Mesenchymal stem cell (in vitro differentiated cells and primary cell): ENCODE data around the gene NEXN.

ENCODE experiments used
- DNase-seq: peaks from one replicate; pipeline ENCODE4 v3.0.0-alpha.2; 2013
- H2AFZ ChIP-seq: one replicate; pipeline ENCODE4 v1.6.1; 2013; ENCODE audit warnings: low read depth, mild to moderate bottlenecking, control low read depth, inconsistent platforms, low read length, moderate library complexity
- H2AK5ac ChIP-seq: 2 replicates; pipeline ENCODE4 v1.6.1; 2013; ENCODE audit warnings: low read length, moderate library complexity, mild to moderate bottlenecking, inconsistent platforms; ENCODE audit not compliant: severe bottlenecking
- H2BK120ac ChIP-seq: one replicate; pipeline ENCODE4 v1.6.1; 2013; ENCODE audit warnings: low read depth, mild to moderate bottlenecking, inconsistent platforms, low read length, moderate library complexity
- H2BK12ac ChIP-seq, 2 experiments: one replicate each; pipeline ENCODE4 v1.6.1; 2013; ENCODE audit warnings: inconsistent platforms in 2 of 2, low read length in 2 of 2, mild to moderate bottlenecking in 2 of 2, moderate library complexity in 2 of 2, control low read depth in 1 of 2
- H2BK15ac ChIP-seq: one replicate; pipeline ENCODE4 v1.6.1; 2013; ENCODE audit warnings: mild to moderate bottlenecking, low read depth, inconsistent platforms; ENCODE audit not compliant: poor library complexity, severe bottlenecking
- H2BK5ac ChIP-seq: 2 replicates; pipeline ENCODE4 v1.6.1; 2013; ENCODE audit warnings: low read depth, mild to moderate bottlenecking, low read length, control low read depth, inconsistent platforms; ENCODE audit not compliant: poor library complexity, severe bottlenecking
- H3K14ac ChIP-seq, 2 experiments: one replicate each; pipeline ENCODE4 v1.6.1; 2013; ENCODE audit warnings: inconsistent platforms in 2 of 2, low read length in 2 of 2, control low read depth in 1 of 2, mild to moderate bottlenecking in 1 of 2, moderate library complexity in 1 of 2
- H3K18ac ChIP-seq, 2 experiments: one replicate each; pipeline ENCODE4 v1.6.1; 2013; ENCODE audit warnings: inconsistent platforms in 2 of 2, low read length in 2 of 2, control low read depth in 1 of 2, low read depth in 1 of 2, mild to moderate bottlenecking in 1 of 2
- H3K23ac ChIP-seq, 2 experiments: one replicate each; pipeline ENCODE4 v1.6.1; 2013; ENCODE audit warnings: inconsistent platforms in 2 of 2, low read length in 2 of 2, mild to moderate bottlenecking in 2 of 2, moderate library complexity in 2 of 2, control low read depth in 1 of 2
- H3K27ac ChIP-seq: 2 replicates; pipeline ENCODE4 v1.5.1; 2013; ENCODE audit warnings: mild to moderate bottlenecking, moderate library complexity, low read length, control low read depth, inconsistent platforms; ENCODE audit not compliant: poor library complexity, severe bottlenecking
- H3K27me3 ChIP-seq, 2 experiments: 2 replicates each; pipeline versions ENCODE4 v1.6.1 to v1.7.0; 2013; ENCODE audit warnings: low read length in 2 of 2, mild to moderate bottlenecking in 2 of 2, moderate library complexity in 2 of 2, control low read depth in 1 of 2, inconsistent platforms in 1 of 2; ENCODE audit not compliant: control insufficient read depth in 1 of 2, insufficient read depth in 1 of 2
- H3K36me3 ChIP-seq, 2 experiments: 2 replicates each; pipeline versions ENCODE4 v1.6.1 to v1.7.0; 2013; ENCODE audit warnings: low read length in 2 of 2, control low read depth in 1 of 2, inconsistent platforms in 1 of 2, low read depth in 1 of 2, mild to moderate bottlenecking in 1 of 2; ENCODE audit not compliant: insufficient read depth in 2 of 2, control insufficient read depth in 1 of 2
- H3K4ac ChIP-seq, 2 experiments: one replicate each; pipeline ENCODE4 v1.6.1; 2013; ENCODE audit warnings: inconsistent platforms in 2 of 2, low read length in 2 of 2, mild to moderate bottlenecking in 2 of 2, moderate library complexity in 2 of 2, control low read depth in 1 of 2, low read depth in 1 of 2
- H3K4me1 ChIP-seq: 2 replicates; pipeline ENCODE4 v1.6.1; 2013; ENCODE audit warnings: low read depth, low read length, control low read depth; ENCODE audit not compliant: control insufficient read depth, insufficient read depth
- H3K4me2 ChIP-seq: 2 replicates; pipeline ENCODE4 v1.6.1; 2013; ENCODE audit warnings: low read length, mild to moderate bottlenecking, inconsistent platforms; ENCODE audit not compliant: poor library complexity, severe bottlenecking
- H3K4me3 ChIP-seq, 2 experiments: 2 replicates each; pipeline versions ENCODE4 v1.5.1 to v1.7.0; 2013; ENCODE audit warnings: low read length in 2 of 2, mild to moderate bottlenecking in 2 of 2, control low read depth in 1 of 2, low read depth in 1 of 2; ENCODE audit not compliant: insufficient read depth in 1 of 2
- H3K79me1 ChIP-seq: replicated peaks from 2 replicates; pipeline ENCODE4 v1.6.1; 2013; ENCODE audit warnings: mild to moderate bottlenecking, control low read depth, low read length, inconsistent platforms; ENCODE audit not compliant: poor library complexity, severe bottlenecking
- H3K9ac ChIP-seq: 2 replicates; pipeline ENCODE4 v1.7.0; 2013; ENCODE audit warnings: mild to moderate bottlenecking, low read length, moderate library complexity
- H3K9me3 ChIP-seq: 2 replicates; pipeline ENCODE4 v1.7.0; 2013; ENCODE audit warnings: mild to moderate bottlenecking, low read length; ENCODE audit not compliant: control insufficient read depth
- H4K8ac ChIP-seq: one replicate; pipeline ENCODE4 v1.6.1; 2013; ENCODE audit warnings: inconsistent platforms, mild to moderate bottlenecking, low read length, moderate library complexity
- H4K91ac ChIP-seq: one replicate; pipeline ENCODE4 v1.6.1; 2013; ENCODE audit warnings: mild to moderate bottlenecking, low read length, inconsistent platforms
- WGBS: methylation state at CpG from one replicate; pipeline ENCODE4 v1.1.7; 2013; ENCODE audit warnings: mixed read lengths; 5-methylcytosine and 5-hydroxymethylcytosine counted together

The NEXN gene

GRCh38 chr1:77950873-77951272 is 62.4 kb downstream of the NEXN start:
- Histone ChIP-seq H3K4ac (no peak overlapping the region), H3K36me3 (peaks cover 17 to 99% of the 10 kb centered on the region in 2 experiments)
- no peak for DNase-seq

GRCh38 chr1:77951328-77951727 is 62.9 kb downstream of the NEXN start:
- Histone ChIP-seq H4K91ac (no peak overlapping the region), H3K4me1 (peaks cover 4% of the 10 kb centered on the region), H4K8ac (no peak overlapping the region), H3K4ac (no peak overlapping the region), H3K23ac (no peak overlapping the region), H3K14ac (no peak overlapping the region), H2AFZ (no peak overlapping the region), H3K4me3 (no peak overlapping the region), H3K27ac (no peak overlapping the region), H2BK12ac (no peak overlapping the region), H3K27me3 (no peaks in the 10 kb centered on the region), H2BK120ac (no peak overlapping the region), H3K18ac (no peak overlapping the region), H3K79me1 (peaks cover 1% of the 10 kb centered on the region), H3K4me2 (no peak overlapping the region), H2AK5ac (no peak overlapping the region), H2BK15ac (no peak overlapping the region), H2BK5ac (no peak overlapping the region), H3K36me3 (peaks cover 17 to 99% of the 10 kb centered on the region in 2 experiments), H3K9ac (no peak overlapping the region), H3K9me3 (no peaks in the 10 kb centered on the region)
- WGBS = 100% methylated on average over 1 of the region's 1 CpG
- DNase-seq = no peak

More at GRCh38 chr1:77950873-77951272, 62.4 kb downstream of the NEXN start:
- no peak overlapping the region for H3K18ac ChIP-seq
- H3K4me2 ChIP-seq = no peak overlapping the region
- H2BK12ac ChIP-seq = no peak overlapping the region
- no peak overlapping the region for H3K23ac ChIP-seq
- H3K9ac ChIP-seq = no peak overlapping the region
- H4K8ac ChIP-seq = no peak overlapping the region
- no peak overlapping the region for H2AK5ac ChIP-seq
- H3K4me1 ChIP-seq = peaks cover 4% of the 10 kb centered on the region
- no peak overlapping the region for H2AFZ ChIP-seq
- H3K9me3 ChIP-seq = no peaks in the 10 kb centered on the region
- no peak overlapping the region for H3K4me3 ChIP-seq
- H3K79me1 ChIP-seq = peaks cover 1% of the 10 kb centered on the region
- H3K27ac ChIP-seq = no peak overlapping the region
- H2BK120ac ChIP-seq = no peak overlapping the region
- H2BK15ac ChIP-seq = no peak overlapping the region
- no peak overlapping the region for H2BK5ac ChIP-seq
- no peak overlapping the region for H4K91ac ChIP-seq
- no peaks in the 10 kb centered on the region for H3K27me3 ChIP-seq
- no peak overlapping the region for H3K14ac ChIP-seq

- Histone ChIP-seq H2BK5ac (no peak overlapping the region), H4K8ac (no peak overlapping the region), H3K23ac (no peak overlapping the region), H3K27me3 (no peaks in the 10 kb centered on the region), H3K4me1 (peaks cover 4% of the 10 kb centered on the region), H3K36me3 (peaks cover 20 to 99% of the 10 kb centered on the region in 2 experiments), H2AFZ (no peak overlapping the region), H2BK15ac (no peak overlapping the region), H3K18ac (no peak overlapping the region), H3K79me1 (peaks cover 5% of the 10 kb centered on the region), H2BK120ac (no peak overlapping the region), H3K4ac (no peak overlapping the region), H3K4me3 (no peak overlapping the region), H3K9me3 (no peaks in the 10 kb centered on the region), H3K9ac (no peak overlapping the region), H2BK12ac (no peak overlapping the region), H3K27ac (no peak overlapping the region), H4K91ac (no peak overlapping the region), H2AK5ac (no peak overlapping the region), H3K14ac (no peak overlapping the region), H3K4me2 (no peak overlapping the region)
- DNase-seq = no peak
- 100% methylated on average over 1 of the region's 3 CpGs for WGBS
Observed at GRCh38 chr1:77953907-77954306, 65.5 kb downstream of the NEXN start.

- no peak overlapping the region for H3K18ac ChIP-seq
- no peak overlapping the region for H2AFZ ChIP-seq
- no peak overlapping the region for H4K8ac ChIP-seq
- no peak overlapping the region for H3K4me3 ChIP-seq
- H3K4me1 ChIP-seq = peaks cover 3% of the 10 kb centered on the region
- H3K14ac ChIP-seq = no peak overlapping the region
- peaks cover 5% of the 10 kb centered on the region for H3K79me1 ChIP-seq
- H2AK5ac ChIP-seq = no peak overlapping the region
- H2BK120ac ChIP-seq = no peak overlapping the region
- H3K4me2 ChIP-seq = no peak overlapping the region
- H3K27ac ChIP-seq = no peak overlapping the region
- H3K36me3 ChIP-seq = peaks cover 22 to 100% of the 10 kb centered on the region in 2 experiments
- no peak overlapping the region for H2BK12ac ChIP-seq
- no peaks in the 10 kb centered on the region for H3K9me3 ChIP-seq
- 100% methylated on average over 1 of the region's 2 CpGs for WGBS
- H3K23ac ChIP-seq = no peak overlapping the region
- H4K91ac ChIP-seq = no peak overlapping the region
- no peak overlapping the region for H3K4ac ChIP-seq
- no peaks in the 10 kb centered on the region for H3K27me3 ChIP-seq
- H2BK15ac ChIP-seq = no peak overlapping the region
- DNase-seq = no peak
- H3K9ac ChIP-seq = no peak overlapping the region
- H2BK5ac ChIP-seq = no peak overlapping the region
Observed at GRCh38 chr1:77954521-77954920, 66.1 kb downstream of the NEXN start.
